Measurements from ENCODE around the gene FAM111B.
A peak's percentile ranks its signal among the peaks of the same experiment; 100 is the strongest.
"Not testable (repeated sequence)": the region's sequence is repeated elsewhere in the genome, so short reads cannot be mapped to it uniquely, and the experiment has no call there.

Gene FAM111B

DNA sequence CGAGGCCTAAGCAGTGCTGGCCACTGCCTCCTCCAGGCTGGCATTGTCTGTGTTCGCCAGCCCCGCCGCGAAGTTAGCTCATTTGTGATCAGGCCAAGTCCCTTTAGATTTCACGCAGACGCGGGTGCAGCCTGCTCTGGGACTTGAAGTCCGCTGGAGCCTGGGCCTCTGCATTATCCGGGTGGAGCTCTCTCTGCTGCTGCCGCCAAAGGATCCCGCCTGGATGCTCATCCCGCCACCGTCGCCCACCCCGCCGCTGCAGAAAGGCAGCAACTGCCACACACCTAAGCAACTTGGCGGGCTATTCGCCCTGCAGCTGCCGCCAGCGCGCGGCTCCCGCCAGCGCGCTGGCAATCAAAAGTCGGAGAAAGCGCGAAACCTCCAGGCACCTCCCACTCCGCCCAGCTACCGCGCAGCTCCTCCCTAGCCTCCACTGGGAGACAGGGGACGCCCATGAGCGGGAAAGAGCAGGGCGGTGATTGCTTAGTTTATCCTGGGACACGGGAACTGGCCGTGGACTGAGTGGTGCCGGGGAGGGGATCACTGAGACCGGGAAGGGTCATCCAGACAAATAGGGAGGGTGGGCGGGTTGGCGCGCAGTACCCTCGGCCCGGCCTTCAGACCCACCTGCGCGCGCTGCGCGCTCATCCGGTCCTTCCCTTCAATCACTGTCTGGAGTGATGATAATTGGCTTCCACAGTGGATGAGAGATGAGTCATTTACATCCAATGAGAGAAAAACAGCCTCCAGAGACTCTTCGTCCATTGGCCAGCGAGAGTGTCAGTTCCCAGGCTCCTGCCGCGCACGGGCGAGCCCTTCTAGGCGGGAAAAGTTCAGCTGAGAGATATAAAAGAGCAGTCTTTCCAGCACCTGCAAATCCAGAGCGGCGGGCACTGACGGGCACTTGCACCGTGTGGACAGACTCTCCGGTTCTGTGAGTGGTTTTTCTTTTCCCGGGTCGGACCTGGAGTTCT is at the start of gene FAM111B:
Gene FAM111B (plus strand): TSS at position 875 of the 974 bp plus-strand sequence. CDS start 2,389 bp downstream, outside the sequence.
- peak; percentile 82 for DNase-seq

- DNase-seq, result peak; percentile 99
These were observed 48.7 kb upstream of the FAM111B start for GRCh38 chr11:59058120-59059033.

- not testable (repeated sequence) for DNase-seq
These were observed 46.9 kb upstream of the FAM111B start for GRCh38 chr11:59060096-59060495.

GRCh38 chr11:59062602-59063529 is 44.2 kb upstream of the FAM111B start:
- DNase-seq, result no peak

GRCh38 chr11:59063996-59064727 is 42.9 kb upstream of the FAM111B start:
- not testable (repeated sequence) for DNase-seq

GRCh38 chr11:59069087-59069486 is 38.0 kb upstream of the FAM111B start:
- no peak for DNase-seq

DNA sequence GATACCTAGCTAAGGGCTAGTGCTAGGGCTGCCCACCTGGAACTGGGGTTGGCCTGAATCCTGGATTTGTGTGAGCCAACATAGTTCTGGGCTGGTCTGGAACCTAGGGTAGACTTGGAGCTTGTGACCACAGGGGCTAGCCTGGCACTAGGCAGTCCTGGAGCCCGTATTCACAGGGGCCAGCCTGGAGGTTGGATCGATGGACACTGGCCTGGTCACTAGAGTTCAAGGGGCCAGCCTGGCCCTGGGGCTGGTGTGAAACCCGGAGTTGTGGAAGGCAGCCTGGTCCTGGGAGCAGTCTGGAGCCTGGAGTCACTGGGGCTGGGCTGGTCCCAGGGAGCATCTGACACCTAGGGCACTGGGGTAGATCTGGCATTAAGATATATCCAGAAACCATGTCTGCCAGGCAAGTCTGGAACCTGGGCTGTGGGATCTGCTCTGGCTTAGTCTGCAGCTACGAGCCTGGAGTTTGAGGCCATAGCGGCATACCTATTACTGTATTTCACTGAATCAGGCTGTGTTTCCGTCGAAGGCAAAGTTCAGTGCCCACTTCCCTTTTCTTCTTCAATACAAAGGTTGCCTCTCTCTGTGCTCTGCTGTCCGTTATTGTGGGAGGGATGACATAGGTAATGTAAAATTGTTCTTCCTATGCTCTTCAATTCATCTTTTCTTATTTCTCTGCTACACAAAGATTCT is 30.0 kb upstream of the FAM111B start:
- no peak for DNase-seq

GRCh38 chr11:59078435-59078834 is 28.6 kb upstream of the FAM111B start:
- DNase-seq, result no peak

DNA sequence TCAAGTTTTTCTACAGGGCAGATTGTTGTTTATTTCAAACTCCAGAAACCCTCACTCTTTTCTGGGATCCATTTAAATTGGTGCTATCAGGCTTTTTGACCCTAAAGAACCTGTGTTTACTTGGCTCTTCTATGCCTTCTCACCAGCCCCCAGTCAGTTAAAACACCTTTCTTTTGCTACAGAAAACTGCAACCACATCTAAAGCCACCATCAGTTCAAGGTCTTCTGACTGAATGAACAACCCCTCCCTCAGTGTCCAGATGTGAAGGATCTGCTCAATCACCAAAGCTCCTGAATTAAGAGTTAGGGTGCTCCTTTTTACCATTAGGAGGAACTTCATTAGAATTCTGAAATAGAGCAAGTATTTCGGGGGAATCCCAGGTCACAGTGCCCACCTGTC is 28.0 kb upstream of the FAM111B start:
- no peak for DNase-seq

DNA sequence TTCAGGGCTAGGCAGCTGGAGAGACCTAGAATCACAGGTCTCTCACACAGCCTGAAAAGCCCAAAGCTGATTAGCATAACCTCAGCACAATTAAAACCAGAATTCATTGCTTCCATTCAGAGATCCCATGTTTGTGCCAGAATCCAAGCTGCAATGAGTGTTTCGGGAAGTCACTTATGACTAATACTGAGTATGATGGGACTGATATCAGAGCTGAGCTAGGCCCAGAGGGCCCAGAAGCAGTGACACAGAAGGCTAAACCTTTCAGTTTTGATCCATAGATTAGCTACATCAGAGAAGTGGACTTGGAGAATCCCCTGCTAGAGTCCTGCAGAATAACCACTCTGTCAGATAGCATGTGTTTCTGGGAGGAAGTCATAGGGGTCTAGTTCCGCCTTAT is 26.6 kb upstream of the FAM111B start:
- not testable (repeated sequence) for DNase-seq

- not testable (repeated sequence) for DNase-seq
These were observed 25.5 kb upstream of the FAM111B start for GRCh38 chr11:59081430-59082020.

DNA sequence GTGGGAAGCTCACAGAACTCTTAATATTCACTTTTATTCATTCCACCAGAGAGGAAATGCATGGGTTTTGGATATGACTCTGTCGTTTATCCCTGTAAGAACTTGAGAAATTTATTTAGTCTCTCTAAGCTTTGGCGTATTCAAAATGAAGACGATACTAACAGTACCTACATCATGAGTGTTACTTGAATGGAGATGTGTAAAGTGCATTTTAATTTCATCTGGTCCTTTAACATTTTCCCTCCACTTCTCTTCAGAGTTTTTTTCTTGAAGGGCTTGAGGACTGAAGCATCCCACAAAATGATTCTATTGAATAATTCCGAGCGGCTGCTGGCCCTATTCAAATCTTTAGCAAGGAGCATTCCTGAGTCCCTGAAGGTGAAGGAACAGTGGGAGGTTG is 21.0 kb upstream of the FAM111B start, which contains the start of gene GLYATL1B:
Gene GLYATL1B (plus strand): TSS at position 301 of the 400 bp plus-strand sequence. CDS start 0 bp downstream, at position 301.
- not testable (repeated sequence) for DNase-seq

- no peak for DNase-seq
These were observed 18.9 kb upstream of the FAM111B start for GRCh38 chr11:59088162-59088561.

GRCh38 chr11:59093576-59093975 is 13.5 kb upstream of the FAM111B start:
- not testable (repeated sequence) for DNase-seq

DNA sequence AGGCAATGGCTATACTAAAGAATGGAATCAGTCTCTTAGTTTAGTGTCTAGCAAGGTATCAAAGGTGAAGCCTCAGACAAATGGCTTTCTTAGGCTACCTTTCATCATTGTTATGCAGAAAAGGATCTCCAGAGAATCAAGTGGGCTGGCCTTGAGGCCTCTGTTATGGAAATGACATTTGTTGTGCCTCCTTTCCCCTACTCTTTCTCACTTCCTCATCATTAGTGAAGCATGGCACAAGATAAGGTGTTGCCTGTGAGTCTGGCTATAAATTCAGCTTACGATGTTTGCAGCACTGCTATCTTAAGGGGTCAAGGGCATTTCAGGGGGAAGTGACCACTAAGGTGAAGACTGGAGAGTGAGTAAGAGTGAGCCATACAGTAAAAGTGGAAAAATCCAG is 11.8 kb upstream of the FAM111B start:
- DNase-seq, result not testable (repeated sequence)

DNA sequence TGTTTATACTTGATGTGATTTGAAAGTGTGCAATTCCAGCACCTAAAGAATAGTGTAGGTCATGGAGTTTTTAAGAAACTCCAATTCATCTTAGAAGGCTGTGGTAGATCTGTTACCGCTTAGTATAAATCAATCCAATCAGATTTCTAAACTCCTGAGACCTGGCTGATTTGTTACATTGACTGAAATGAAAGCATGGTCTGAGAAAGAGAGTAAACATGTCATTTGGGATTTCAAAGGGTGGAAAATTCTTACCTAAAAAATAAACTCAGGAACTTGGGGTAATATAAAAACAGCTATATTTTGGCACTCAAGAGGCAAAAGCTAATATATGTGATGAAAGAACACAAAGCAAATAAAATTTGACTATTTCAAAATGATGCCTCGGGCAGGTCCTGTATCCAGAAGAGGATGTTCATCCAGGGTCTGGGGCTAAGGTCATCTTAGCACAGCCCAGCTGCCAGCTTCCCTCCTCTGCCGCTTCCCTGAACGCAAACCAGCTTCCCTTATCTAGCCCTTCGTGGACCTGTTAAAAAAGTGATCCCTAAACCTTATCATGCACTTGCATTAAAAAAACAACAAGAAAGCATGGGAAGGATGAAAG is 11.0 kb upstream of the FAM111B start:
- DNase-seq, result not testable (repeated sequence)

DNA sequence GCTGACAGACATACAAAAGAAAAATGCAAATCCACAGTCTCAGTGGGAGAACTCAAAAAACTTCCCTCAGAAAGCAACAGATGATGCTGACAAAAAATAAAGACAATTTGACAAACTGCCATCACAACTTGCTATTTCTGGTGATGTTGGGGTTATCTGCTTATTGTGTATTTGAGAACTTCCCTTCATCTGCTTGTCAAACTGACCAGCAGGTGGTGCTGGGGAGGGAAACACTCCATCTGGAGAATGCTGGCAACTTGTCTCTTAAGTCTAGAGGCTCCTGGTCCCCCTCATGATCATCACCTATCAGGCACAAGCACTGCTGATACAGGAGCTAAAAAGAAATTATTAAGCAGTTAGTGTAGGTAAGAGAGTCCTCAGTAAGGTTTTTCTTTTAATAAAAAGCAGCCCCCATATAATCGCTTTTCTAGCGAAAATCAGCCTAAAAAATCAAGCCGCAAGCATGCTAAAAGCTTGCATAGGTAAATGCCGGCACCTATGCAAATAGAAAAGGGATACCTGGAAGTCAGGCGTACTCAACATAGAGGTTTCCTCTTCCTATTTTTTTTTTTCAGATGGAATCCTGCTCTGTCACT is 9.8 kb upstream of the FAM111B start:
- peak; percentile 66 for DNase-seq

GRCh38 chr11:59097938-59098337 is 9.1 kb upstream of the FAM111B start:
- not testable (repeated sequence) for DNase-seq

- peak; percentile 80 for DNase-seq
These were observed 4.7 kb upstream of the FAM111B start for GRCh38 chr11:59102259-59102765.

All from activated CD8-positive, alpha-beta memory T cell treated with anti-CD3 and anti-CD28 coated beads, Interleukin-2, amount 50 U/mL, for 48 hours (primary cell).